HFFc6 (cell line): ENCODE measurements around the gene FRMD1. TPM values are rescaled to one million over a fixed set of nuclear protein-coding genes. Genes with fewer than 3 reads are reported as not detected.

Experiments
- DNase-seq: peaks from one replicate; pipeline ENCODE4 v3.0.0-alpha.2; 2018
- H3K27ac Mint-ChIP-seq: 2 replicates; pipeline ENCODE4 v1.8.0; 2020; ENCODE audit warnings: mild to moderate bottlenecking, mixed read lengths
- H3K27me3 Mint-ChIP-seq: 2 replicates; pipeline ENCODE4 v1.8.0; 2021; ENCODE audit warnings: mild to moderate bottlenecking, moderate library complexity, mixed read lengths; ENCODE audit not compliant: insufficient read depth
- H3K36me3 Mint-ChIP-seq: 2 replicates; pipeline ENCODE4 v1.8.0; 2021; ENCODE audit warnings: low read depth, mixed read lengths
- H3K4me1 Mint-ChIP-seq: 2 replicates; pipeline ENCODE4 v1.8.0; 2020; ENCODE audit warnings: low read depth, mixed read lengths
- H3K4me3 Mint-ChIP-seq: 2 replicates; pipeline ENCODE4 v1.8.0; 2020; ENCODE audit warnings: mild to moderate bottlenecking, moderate library complexity, mixed read lengths
- H3K9me3 Mint-ChIP-seq: 2 replicates; pipeline ENCODE4 v1.8.0; 2020; ENCODE audit warnings: mild to moderate bottlenecking, mixed read lengths
- total RNA-seq, 6 experiments: library from RNA; stranded (reverse); fragmentation: NEBNext Ultra II Directional; extraction: Animal tissue kit (Norgen Biotek cat#: 25700); gene quantifications; 2 replicates in 1 of 6; 3 replicates in 5 of 6; pipeline ENCODE4 v1.2.3, GENCODE V29; 2021
- TF ChIP-seq, protein P1 (sequence below): fragments of 200-600 bp; sonication (generic); IDR thresholded peaks from 2 replicates; pipeline ENCODE4 v1.5.0; 2021; ENCODE audit warnings: antibody characterized with exemption, mild to moderate bottlenecking

FRMD1 gene
- total RNA-seq, 6 experiments from 2014 or later, result not detected

DNA sequence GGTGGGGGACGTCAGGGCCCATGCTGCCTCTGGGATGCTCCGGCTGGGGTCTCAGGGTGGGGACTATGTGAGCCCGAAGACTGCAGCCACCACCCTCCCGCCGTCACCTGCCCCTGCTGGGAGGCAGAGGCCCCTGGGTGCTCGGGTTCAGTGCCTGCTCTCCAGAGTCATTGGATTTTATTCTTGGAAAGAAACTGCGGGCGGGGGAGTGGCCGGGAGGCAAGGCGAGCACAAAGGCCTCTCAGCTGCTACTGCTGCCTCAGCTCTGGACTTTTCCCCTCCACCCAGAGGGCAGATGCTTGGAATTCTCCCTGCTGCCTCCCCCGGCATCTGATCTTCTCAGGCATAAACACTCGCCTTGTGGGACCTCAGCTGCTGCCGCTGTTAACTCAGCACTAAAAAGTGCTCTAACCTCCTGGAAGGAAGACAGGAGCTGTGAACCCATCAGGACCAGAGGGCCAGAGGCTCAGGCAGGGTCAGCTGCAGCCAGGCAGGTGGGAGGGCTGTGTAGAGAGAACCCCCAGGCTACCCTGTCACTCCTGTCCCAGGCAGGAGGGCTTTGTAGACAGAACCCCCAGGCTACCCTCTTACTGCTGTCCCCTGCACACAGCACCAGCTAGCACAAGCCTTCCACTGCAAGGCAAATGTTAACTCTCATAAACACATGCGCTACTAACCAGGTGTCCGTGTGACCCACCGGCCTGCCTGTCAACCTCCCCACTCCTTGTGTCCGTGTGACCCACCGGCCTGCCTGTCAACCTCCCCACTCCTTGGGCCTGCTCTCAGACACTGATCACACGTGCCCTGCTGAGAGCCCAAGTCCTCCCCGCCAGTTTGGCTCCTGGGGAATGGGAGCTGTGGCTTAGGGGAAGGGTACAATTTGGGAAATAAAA is 9.4 kb upstream of the FRMD1 start:
- TF ChIP-seq, protein P1, sequence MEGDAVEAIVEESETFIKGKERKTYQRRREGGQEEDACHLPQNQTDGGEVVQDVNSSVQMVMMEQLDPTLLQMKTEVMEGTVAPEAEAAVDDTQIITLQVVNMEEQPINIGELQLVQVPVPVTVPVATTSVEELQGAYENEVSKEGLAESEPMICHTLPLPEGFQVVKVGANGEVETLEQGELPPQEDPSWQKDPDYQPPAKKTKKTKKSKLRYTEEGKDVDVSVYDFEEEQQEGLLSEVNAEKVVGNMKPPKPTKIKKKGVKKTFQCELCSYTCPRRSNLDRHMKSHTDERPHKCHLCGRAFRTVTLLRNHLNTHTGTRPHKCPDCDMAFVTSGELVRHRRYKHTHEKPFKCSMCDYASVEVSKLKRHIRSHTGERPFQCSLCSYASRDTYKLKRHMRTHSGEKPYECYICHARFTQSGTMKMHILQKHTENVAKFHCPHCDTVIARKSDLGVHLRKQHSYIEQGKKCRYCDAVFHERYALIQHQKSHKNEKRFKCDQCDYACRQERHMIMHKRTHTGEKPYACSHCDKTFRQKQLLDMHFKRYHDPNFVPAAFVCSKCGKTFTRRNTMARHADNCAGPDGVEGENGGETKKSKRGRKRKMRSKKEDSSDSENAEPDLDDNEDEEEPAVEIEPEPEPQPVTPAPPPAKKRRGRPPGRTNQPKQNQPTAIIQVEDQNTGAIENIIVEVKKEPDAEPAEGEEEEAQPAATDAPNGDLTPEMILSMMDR, result no peak
- Mint-ChIP-seq H3K36me3 (no peaks in the 10 kb centered on the region), H3K4me1 (no peaks in the 10 kb centered on the region), H3K9me3 (peaks cover 13% of the 10 kb centered on the region; the same call in 1 of the 2 replicates), H3K4me3 (no peak overlapping the region), H3K27ac (no peak overlapping the region), H3K27me3 (peaks cover 25% of the 10 kb centered on the region)
- peak; percentile 25 for DNase-seq

DNA sequence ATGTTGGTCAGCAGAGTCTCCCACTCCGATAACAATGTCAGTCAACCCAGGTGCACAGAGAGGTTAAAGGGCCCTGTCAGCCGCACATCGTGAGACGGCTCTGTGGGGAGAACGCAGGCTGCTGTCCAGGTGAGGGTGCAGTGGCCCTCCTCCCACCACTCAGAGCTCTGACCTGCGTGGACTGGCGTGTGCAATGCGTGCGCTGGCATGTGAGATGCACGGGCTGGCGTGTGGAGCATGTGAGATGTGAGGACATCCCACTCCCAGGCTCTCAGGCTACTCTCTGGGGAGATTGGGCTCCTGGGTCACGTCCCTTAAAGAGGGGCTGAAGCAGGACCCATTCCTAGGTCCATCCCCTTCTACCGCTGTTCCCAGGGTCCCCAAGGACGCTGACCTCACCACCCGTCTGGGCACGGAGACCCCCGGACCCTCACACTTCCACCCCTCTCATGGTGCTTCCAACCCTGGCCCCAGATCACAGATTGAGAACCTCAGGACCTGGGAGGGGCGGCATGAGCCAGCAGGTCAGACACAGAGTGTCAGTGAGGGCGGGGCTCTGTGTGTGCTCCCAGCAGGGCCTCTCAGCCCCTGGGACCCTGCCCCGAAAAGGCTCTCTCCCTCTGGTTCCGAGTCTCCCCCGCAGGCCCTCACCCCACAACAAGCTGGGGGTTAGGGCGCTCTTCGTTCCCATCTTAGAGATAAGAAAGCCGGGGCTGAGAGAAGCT is 8.6 kb upstream of the FRMD1 start:
- Mint-ChIP-seq H3K36me3 (no peaks in the 10 kb centered on the region), H3K4me1 (no peaks in the 10 kb centered on the region), H3K27me3 (peaks cover 24% of the 10 kb centered on the region), H3K27ac (no peak overlapping the region), H3K9me3 (peaks cover 13% of the 10 kb centered on the region; the same call in 1 of the 2 replicates), H3K4me3 (no peak overlapping the region)
- DNase-seq, result no peak
- TF ChIP-seq, protein P1, result no peak

DNA sequence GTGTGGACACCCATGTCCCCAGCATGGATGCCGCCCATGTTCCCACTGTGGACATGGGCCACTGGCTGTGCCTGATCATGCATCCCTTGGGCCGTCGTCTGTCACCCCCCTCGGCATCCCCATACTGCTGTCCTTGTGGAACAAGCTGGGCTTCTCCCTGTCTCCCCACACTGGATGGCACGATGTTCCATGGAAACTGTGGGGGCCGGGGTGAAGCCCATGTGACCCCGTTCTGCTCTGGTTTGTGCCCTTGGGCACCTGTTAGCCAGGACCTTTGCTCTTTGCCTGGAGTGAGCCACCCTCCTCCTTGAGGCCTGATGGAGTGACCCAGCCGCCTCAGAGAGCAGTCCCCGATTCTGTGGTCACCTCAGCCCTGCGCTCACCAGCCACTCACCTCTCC is 7.6 kb upstream of the FRMD1 start:
- no peaks in the 10 kb centered on the region for H3K4me1 Mint-ChIP-seq
- TF ChIP-seq, protein P1, result no peak
- H3K27ac Mint-ChIP-seq, result no peak overlapping the region
- DNase-seq, result no peak
- H3K4me3 Mint-ChIP-seq, result no peak overlapping the region
- H3K36me3 Mint-ChIP-seq, result no peaks in the 10 kb centered on the region
- H3K27me3 Mint-ChIP-seq, result peaks cover 19% of the 10 kb centered on the region
- H3K9me3 Mint-ChIP-seq, result peaks cover 9% of the 10 kb centered on the region; the same call in 1 of the 2 replicates

DNA sequence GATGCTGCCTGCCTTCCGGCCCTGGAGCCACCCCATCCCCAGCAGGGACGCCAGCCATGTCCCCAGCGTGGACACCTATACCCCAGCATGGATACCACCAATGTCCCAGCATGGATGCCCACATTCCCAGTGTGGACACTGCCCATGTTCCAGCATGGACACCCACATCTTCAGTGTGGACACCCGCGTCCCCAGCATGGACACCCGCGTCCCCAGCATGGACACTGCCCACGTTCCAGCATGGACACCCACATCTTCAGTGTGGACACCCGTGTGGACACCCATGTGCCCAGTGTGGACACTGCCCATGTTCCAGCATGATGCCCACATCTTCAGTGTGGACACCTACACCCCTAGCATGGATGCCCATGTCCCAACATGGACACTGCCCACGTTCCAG is 7.1 kb upstream of the FRMD1 start:
- H3K4me1 Mint-ChIP-seq, result no peaks in the 10 kb centered on the region
- H3K36me3 Mint-ChIP-seq, result no peaks in the 10 kb centered on the region
- H3K27ac Mint-ChIP-seq, result no peak overlapping the region
- no peak for DNase-seq
- TF ChIP-seq, protein P1, result no peak
- H3K4me3 Mint-ChIP-seq, result no peak overlapping the region
- peaks cover 19% of the 10 kb centered on the region for H3K27me3 Mint-ChIP-seq
- H3K9me3 Mint-ChIP-seq, result peaks cover 9% of the 10 kb centered on the region; the same call in 1 of the 2 replicates

DNA sequence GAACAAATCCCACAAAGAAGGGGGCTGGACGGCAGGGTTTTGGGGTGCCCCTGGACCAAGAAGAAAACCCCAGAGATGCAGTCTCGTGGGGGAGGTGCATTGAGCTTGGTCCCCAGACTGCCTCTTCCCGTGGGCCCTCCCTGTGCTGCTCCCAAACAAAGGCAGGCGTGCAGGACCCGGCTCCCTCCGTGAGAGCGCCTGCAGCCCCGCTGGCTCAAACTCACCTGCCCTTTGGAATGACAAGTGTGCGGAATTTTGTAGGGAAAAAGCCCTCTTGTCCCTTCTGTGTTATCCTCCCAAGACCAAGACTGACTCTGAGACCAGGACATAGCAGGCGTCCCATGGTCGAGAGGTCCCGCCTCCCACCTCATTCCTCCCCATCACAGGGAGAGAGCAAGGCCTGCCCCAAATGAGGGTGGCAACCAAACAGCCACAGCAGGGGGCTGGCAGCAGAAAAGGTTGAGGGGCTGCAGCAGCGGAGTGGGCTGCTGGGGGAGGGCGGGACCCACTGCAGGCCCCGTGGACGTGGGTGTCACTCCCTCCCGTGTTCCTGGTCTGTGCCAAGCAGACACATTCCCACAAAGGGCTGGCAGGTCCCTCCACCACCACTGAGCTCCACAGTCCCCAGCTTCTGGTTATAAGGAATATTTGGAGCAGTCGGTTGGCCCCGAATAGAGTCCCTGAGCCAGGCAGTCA is 5.6 kb upstream of the FRMD1 start:
- Mint-ChIP-seq H3K4me3 (no peak overlapping the region), H3K9me3 (no peaks in the 10 kb centered on the region; the same call in 1 of the 2 replicates), H3K27me3 (peaks cover 13% of the 10 kb centered on the region), H3K27ac (no peak overlapping the region), H3K4me1 (no peaks in the 10 kb centered on the region), H3K36me3 (no peaks in the 10 kb centered on the region)
- DNase-seq, result no peak
- TF ChIP-seq, protein P1, result no peak
